Fibroblast of peridontal ligament (primary cell): Measurements from ENCODE around the gene CDKN2B.

ENCODE experiments used
- DNase-seq: peaks from one replicate; pipeline ENCODE4 v3.0.0-alpha.2; 2010; ENCODE audit errors: extremely low read depth

Gene CDKN2B

DNA sequence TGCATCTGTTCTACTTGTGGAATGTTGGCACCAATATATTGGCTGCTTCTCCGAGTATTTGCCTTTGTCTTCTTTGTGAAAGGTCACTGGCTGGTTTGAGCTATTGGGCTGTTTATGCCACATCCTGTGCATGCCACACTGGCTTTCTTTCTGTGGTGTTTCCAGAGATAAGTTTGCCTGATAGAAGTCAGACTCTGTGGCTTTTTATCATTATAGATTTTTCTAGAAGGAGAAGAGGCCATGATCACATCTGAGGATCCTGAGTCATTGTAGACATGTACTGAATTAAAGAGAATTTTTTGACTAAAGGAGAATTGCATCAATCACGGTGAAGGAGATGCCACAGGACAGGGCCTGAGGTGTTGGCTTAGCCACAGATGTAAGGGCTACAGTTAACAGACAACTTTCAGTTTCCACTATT is 26.5 kb upstream of the CDKN2B start:
- no peak for DNase-seq

DNA sequence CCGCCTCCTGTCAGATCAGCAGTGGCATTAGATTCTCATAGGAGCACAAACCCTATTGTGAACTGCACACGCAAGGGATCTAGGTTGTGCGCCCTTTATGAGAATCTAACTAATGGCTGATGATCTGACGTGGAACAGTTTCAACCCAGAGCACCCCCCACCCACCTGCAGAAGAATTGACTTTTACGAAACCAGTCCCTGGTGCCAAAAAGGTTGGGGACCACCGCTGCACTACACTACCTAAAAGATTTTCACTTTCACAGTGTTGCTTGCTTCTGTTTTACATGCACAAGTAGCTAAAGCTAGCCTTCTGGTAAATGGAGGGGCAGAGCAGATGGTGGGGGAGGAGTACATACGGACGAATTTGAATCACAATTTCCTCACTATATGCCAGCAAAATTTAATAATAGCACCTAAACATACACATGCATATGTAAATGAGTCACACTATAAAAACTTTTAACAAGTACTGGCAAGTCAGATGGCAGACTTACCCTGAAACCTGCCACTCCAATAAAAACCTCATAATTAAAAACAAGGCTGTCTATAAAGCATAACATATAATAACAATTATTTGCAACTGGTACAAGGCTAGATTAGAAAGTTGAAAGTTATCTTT is 24.0 kb upstream of the CDKN2B start:
- DNase-seq, result no peak

DNA sequence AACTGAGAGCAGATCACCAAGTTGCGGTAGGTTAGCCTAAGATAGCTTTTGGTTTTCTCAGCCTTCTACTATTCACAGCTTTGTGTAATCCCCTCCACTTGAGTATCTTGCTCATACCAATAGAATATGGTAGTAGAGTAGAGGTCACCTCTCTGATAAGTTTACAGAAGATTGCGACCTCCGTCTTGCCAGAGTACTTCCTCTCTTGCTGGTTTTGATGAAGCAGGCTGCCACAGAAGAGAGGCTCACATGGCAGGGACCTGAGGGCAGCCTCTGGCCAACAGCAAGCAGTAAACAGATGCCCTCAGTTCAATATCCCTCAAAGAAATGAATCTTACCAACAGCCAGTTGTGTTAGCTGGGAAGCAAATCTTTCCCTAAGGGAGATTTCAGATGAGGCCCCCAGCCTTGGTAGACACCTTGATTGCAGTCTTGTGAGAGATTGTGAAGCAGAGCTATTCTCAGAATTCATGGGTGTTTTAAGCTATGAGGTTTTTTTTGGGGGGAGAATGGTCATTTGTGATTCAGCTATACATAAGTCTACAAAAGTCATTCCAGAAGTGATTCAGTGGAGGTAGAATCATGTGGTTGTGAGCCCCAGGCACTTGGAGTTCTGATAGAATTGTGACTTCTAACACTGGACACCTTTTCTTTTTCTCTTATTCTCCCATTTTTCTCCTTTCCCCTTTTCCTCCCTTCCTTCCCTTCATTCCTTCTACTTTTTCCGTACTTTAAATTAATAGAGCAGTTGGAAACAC is 22.7 kb upstream of the CDKN2B start:
- no peak for DNase-seq

DNA sequence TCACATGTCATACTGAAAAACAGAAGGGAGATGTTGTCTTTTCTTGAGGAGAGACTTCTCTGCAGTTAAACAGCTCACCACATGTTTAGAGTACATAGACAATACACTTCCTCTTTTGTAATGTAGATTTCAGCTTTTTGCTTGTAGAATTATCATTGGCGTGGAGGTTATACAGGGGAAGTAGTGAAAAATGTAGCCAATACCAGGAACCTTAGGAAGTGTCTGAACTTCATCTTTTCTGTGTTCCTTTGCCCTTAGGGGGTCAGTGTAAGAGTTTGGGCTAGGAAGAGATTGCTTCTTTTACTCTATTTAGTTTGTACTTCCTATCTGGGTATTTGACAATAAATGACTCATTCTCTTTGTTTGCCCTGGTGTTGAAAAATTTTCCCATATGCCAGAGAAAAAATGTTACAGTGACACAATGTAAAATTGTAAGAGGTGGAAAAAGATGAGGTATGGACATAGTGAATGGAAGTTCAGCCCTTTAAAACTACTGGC is 21.0 kb upstream of the CDKN2B start:
- peak; percentile 84 for DNase-seq

DNA sequence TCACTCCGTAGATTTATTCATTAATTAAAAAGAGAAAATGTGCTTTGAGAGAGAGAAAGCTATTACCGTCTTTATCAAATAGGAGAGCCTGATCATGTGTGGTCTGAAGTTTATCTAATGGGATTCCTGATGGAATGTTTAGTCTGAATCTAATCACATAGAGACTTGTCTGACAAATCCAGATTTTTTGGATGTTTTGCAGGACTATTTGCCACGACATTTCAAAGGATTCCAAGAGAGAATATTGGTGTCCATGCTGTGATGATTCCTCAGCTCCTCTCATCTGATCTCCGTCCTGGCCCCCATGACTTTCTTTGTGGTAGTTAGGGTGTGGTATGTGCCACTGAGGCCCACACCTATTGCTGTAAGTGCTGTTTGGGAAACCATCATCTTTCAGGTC is 20.1 kb upstream of the CDKN2B start:
- DNase-seq, result no peak

DNA sequence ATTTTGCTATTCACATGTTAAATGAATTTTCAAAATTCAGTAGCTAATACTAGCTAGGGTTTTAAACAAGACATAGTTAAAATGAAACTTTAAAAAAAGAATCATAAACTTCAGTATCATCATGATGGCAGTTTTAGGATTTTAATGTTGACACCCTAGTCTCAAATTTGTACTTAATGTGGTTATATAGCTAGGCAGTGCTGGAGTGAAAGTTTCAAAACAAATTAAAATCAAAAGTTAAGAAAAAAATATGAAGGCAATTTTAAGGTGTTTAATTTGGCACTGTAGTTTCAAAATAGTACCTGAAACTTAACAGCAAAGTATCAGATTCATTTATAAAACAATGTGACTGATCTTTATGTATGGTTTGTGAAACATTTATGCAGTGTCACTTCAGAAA is 19.3 kb upstream of the CDKN2B start:
- no peak for DNase-seq

DNA sequence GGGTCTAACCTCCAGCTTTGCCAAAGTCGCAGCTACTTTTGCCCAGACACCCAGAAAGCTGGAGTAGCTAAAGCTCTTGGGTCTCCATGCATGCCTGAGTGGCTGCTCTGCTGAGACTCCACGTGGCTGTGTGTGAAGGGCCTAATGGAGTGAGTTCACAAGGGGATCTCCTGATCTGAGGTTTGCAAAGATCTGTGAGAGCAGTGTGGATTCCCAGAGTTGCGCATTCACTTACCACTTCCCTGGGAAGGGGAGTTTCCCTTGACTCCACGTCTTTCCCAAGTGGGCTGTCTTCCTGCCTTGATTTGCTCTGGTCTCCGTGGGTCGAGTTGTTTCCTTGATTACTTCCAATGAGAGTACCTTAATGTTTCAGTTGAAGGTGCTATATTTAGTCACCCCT is 17.6 kb upstream of the CDKN2B start:
- DNase-seq, result no peak

DNA sequence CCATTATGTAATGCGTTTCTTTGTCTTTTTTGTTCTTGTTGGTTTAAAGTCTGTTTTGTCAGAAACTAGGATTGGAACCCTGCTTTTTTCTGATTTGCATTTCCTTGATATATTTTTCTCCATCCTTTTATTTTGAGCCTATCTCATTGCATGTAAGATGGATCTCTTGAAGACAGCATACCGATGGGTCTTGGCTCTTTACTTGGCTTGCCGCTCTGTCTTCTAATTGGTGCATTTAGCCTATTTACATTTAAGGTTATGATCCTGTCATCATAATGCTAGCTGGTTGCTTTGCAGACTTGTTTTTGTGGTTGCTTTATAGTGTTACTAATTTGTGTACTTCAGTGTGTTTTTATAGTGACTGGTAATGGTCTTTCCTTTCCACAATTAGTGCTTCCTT is 13.3 kb upstream of the CDKN2B start:
- DNase-seq, result no peak

DNA sequence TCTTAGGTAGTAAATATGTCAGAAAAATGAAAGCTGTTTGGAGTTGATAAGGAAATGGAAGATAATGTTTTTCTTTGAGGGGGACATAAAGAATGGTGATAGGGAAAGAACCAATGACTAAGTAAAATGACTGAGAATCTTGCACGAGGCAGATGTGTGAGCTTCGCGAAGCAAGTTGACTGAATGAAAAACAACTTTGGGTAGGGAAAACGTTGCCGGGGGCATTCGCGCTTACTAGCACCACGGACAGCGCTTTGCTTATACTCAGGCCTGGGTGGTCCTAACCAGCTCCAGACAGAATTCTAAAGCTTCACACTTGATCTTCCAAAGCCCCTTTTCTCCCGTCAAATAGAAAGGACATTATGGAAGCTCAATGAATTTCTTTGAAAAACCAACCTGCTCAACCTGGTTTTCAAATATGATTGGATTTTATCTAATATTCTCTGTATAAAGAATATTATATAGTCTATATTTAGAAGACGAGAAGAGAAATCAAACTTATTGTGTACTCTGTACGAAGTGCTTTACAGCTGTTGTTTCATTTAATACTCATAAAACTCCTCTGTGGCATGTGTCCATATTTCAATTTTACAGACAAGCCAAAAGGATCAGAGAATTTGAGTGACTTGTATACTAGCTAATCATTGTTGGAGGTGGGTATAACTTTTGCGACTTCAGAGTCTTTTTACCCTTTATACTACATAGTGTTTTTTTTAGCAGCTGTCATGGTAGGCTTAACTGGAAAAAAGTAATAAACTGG is 1.9 kb upstream of the CDKN2B start:
- DNase-seq, result peak; percentile 48

DNA sequence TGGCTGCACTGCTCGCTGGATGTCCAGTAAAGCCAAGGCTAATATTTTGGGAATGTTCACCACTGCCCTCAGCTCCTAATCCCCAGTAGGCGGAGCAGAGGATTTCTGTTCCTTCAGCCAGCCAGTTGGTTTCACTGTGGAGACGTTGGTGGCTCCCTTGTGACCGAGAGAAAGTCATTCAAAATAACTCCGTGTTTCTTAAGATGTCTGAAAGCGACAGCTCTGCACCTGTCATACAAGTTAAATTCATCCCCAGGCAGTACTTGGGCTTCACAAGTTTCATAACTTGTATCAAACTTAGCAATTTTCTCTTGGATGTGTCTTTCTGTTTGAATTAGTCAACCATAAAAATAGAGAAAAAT is 382 bp upstream of the CDKN2B start:
- no peak for DNase-seq

DNA sequence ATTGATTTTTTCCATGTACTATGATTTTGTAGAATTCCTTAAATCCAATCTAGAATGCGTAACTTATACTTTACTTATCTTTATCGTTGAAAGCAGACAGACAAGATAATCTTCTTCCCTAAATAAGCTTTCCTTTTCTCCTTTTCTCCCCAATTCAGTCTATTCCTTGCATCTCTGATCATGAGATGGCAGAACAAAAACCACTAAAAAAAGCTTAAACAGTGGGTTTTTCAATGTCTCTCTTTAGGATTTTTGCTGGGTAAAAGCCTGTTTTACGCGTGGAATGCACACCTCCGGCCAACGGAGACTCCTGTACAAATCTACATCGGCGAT is 755 bp downstream of the CDKN2B start:
- DNase-seq, result no peak

DNA sequence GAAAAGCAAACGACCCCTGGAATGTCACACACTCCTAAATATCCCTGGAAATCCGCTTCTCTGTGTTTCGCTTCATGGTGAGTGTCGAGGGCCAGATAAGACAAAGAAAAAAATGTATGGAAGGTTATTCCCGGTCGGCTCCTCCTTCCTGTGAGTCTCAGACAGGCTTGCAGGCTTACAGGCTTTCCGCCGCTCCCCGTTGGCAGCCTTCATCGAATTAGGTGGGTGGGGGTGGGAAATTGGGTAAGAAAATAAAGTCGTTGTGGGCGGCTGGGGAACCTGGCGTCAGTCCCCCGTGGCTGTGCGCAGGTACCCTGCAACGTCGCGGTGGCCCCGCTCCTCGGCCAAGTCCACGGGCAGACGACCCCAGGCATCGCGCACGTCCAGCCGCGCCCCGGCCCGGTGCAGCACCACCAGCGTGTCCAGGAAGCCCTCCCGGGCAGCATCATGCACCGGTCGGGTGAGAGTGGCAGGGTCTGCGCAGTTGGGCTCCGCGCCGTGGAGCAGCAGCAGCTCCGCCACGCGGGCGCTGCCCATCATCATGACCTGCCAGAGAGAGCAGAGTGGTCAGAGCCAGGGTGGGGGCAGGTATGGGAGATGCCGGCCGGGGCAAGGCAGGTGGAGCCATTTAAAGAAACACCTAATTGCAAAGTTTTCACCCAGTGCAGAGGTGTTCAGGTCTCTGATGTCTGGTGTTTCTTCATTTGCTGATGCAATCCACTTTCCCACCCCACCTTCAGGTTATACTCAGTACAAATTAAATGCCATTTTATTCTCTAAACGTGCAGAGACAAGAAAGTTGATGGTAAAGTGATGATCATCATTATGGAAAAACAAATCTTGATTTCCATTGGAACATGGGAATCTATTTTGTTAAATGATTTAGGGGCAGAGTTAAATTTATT is 3.2 kb downstream of the CDKN2B start:
- no peak for DNase-seq

DNA sequence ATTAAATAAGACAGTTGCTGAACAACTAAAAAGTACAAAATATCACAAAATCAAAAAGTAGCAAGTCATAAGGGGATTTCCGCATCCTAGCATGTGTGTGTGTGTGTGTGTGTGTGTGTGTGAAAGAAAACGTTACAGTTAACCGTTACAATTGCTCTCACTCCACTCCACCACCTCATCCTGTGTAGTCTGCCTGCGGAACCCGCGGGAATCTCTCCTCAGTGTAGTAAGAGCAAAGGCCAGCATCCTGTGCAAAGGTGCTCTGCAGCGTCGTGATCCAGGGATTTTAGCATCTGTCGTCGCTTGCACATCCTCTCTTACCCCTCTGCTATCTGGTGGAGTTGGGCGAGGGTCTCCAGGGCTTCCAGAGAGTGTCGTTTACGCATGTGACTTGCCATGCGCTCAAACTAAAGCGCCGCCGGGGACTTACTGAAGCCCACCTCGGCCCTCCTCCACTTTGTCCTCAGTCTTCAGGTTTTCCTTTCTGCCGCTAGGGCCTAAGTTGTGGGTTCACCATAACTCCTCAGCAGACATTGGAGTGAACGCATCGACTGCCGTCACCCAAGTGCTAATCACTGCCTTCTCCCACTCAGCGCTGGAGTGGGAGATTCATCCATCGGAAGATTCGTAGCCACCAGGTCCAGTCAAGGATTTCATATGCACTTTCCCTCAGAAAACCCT is 3.9 kb downstream of the CDKN2B start:
- no peak for DNase-seq

DNA sequence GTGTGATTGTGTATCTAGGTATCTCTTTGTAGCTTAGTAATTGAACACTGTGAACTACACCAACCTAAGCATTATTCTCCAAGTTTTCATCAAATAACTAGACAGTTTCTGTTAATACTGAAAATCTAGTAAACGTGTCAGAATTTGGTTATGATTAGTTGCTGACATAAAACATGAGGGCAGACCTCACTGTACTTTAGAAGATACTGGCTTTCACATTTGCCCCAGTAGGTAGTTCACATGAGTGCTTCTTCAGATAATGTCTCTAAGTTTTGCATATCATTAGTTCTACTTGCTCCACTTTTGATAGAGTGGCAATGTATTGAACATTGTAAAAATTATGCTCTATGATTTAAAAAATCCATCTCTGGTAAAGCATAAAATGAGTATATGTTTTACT is 7.1 kb downstream of the CDKN2B start:
- DNase-seq, result no peak

DNA sequence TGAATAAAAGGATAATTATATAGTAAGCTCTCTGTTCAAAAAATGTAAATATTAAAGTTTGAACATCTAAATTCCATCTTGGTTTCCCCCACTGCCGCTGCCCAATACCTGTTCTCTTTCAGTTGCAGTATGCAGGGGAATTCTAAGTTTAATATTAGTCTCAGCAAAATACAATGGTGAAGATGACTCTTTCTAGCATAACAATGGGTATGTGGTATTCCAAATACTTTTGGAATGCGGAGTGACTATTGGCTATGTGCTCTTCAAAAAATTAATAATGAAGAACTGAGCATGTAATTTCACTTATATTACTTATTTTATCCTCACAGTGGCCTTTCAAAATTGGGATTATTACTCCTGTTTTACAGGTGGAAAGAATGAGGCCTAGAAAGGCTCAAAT is 11.1 kb downstream of the CDKN2B start:
- DNase-seq, result no peak

DNA sequence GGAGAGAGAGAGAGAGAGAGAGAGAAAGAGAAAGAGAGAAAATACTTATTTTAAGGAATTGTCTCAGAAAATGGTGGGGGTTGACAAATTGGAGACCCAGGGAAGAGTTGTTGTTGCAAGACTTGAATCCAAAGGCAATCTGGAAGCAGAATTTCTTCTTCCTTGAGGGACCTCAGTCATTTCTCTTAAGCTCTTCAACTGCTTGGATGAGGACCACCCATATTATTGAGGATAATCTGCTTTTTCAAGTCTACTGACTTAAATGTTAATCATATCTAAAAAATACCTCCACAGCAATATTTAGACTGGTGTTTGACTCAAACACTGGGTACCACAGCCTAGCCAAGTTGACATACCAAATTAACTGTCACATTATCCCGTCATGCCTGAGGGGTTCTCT is 11.6 kb downstream of the CDKN2B start:
- no peak for DNase-seq

DNA sequence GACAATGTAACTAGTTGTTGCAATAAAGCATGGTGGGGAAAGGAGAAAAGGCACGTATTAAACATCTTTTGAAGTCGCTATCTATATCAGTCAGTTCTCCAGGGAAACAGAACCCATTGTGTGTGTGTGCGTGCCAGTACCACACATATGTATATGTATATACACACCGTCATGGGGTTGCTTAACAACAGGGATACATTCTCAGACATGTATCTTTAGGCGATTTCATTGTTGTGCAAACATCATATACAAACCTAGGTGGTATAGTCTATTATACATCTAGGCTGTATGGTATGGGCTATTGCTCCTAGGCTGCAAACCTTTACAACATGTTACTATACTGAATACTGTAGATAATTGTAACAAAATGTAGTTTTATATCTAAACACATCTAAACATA is 12.2 kb downstream of the CDKN2B start:
- DNase-seq, result no peak

DNA sequence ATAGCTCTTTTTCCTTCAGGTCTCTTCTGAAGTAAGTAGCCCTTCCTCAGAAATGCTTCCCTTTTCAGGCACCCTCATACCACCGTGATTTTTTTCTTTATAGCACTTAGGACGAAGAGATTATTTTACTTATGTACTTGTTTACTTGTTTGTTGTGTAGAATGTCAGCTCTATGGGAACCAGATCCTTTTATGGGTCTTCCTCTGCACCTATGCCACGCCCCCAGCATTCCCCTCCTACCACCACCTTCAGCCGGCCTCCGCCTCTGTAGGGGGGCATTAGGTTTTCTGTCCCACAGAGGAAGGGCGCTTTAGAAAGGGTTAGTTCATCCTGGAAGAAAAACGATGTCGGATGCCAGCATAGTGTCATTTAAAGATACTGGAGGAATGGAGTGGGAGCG is 12.7 kb downstream of the CDKN2B start:
- no peak for DNase-seq

DNA sequence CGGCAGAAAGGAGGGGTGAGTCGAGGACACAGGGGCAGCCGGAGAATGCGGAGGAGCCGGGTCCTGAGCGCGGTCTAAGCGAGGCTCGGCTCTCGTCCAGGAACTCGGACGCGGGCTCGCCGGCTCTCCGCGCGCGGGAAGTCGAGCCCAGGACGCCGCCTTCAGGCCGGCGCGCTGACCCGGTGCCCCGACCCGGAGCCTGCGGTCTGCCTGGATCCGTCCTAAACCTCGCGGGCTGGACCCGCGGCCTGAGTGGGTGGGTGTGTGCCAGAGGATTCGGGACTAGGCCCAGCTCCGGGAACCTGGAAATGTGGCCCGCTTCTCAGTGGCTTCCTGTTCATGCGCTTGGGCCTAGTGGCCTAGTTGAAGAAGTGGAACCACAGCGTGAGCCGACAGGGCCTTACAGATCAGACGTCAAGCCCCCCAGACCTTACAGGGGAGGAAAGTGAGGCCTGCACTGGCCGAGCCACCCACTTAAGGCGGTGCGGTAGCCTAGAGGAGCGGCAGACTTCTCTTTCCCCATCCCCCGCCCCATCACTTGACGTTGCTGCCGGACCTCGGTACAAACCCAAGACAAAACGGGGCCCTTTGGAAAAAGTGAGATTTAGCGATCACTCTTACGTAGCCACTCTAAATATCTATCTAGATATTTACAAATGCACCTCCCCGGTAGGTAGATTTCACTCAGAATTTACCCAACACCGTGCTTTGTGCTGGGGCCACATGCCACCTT is 13.3 kb downstream of the CDKN2B start:
- peak; percentile 60 for DNase-seq

DNA sequence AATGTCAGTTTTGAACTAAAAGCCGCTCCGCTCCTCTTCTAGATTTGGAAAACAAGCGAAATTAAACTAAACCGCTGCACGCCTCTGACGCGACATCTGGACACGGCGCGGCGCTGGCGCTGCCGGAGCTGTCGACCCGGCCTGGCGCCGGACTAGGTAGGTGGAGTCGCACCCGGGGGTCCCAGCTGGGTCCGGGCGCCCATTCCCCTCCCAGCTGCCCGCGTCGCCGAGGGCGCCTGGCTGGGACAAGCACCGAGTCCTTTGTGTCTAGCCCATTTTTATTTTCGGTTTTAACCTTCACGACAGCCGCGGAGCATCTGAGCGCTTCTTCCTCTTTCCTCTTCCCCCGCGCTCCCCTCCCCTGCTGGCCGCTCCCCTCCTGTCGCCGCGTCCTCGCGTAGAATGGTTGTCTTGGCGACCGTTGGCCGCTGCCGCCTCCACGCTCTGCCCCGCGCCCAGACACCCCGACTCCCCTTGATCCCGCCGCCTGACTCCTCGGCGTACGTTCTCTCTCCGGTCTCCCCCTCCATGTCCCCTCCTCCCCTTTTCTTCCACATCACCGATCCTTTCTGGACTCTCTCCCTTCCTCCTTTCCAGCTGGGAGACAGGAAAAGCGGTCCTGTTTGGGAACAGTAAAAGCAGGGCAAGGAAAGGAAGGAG is 14.0 kb downstream of the CDKN2B start:
- peak; percentile 65 for DNase-seq
